Measurements from ENCODE around the gene ADAMTS2. TPM values are rescaled to one million over a fixed set of nuclear protein-coding genes. Genes with fewer than 3 reads are reported as not detected.
A peak's percentile ranks its signal among the peaks of the same experiment; 100 is the strongest.

ADAMTS2 gene
- total RNA-seq, 4 donors from 2014 or later: 2.3 to 10.6 (median 3.0) TPM

GRCh38 chr5:179228341-179229121 is 116.7 kb downstream of the ADAMTS2 start:
- intact Hi-C loops (cut with DNase I; ENCODE audit: low total_unique reads): no loop called here
- no peak overlapping the region for H3K4me3 ChIP-seq (ENCODE audit: low read depth, poor library complexity, severe bottlenecking)
- TF ChIP-seq POLR2A (IDR thresholded peaks at IDR 0.05) (no peak), CTCF (IDR thresholded peaks at IDR 0.05) (no peak)
- peak in 1 of 2 donors; percentile 62 for DNase-seq (ENCODE audit: low spot score in 2 of 2)
- WGBS, 2 donors: 88 to 94% methylated on average over 4 to 18 of the region's 20 CpGs

GRCh38 chr5:179227580-179228311 is 117.5 kb downstream of the ADAMTS2 start:
- 75 to 80% methylated on average over 17 of the region's 17 CpGs for WGBS, 2 donors
- no peak overlapping the region for H3K4me3 ChIP-seq (ENCODE audit: low read depth, poor library complexity, severe bottlenecking)
- intact Hi-C loops (cut with DNase I; ENCODE audit: low total_unique reads): no loop called here
- TF ChIP-seq POLR2A (IDR thresholded peaks at IDR 0.05) (no peak), CTCF (IDR thresholded peaks at IDR 0.05) (no peak)
- peak in 1 of 2 donors; percentile 80 for DNase-seq (ENCODE audit: low spot score in 2 of 2)

GRCh38 chr5:179227229-179227579 is 118.1 kb downstream of the ADAMTS2 start:
- peak in 1 of 2 donors; percentile 73 for DNase-seq (ENCODE audit: low spot score in 2 of 2)
- 59 to 70% methylated on average over 2 to 4 of the region's 4 CpGs for WGBS, 2 donors
- H3K4me3 ChIP-seq (ENCODE audit: low read depth, poor library complexity, severe bottlenecking): no peak overlapping the region
- no peak for TF ChIP-seq CTCF (IDR thresholded peaks at IDR 0.05)
- no peak for TF ChIP-seq POLR2A (IDR thresholded peaks at IDR 0.05)
- intact Hi-C loops (cut with DNase I; ENCODE audit: low total_unique reads): no loop called here

GRCh38 chr5:179226696-179227095 is 118.6 kb downstream of the ADAMTS2 start:
- WGBS, 2 donors: 66 to 84% methylated on average over 8 of the region's 8 CpGs
- TF ChIP-seq CTCF (IDR thresholded peaks at IDR 0.05) (no peak), POLR2A (IDR thresholded peaks at IDR 0.05) (no peak)
- H3K4me3 ChIP-seq (ENCODE audit: low read depth, poor library complexity, severe bottlenecking): no peak overlapping the region
- peak in 1 of 2 donors; percentile 37 for DNase-seq (ENCODE audit: low spot score in 2 of 2)
- intact Hi-C loops (cut with DNase I; ENCODE audit: low total_unique reads): no loop called here

- DNase-seq (ENCODE audit: low spot score in 2 of 2): peak in 1 of 2 donors; percentile 61
- 94% methylated on average over 17 to 19 of the region's 19 CpGs for WGBS, 2 donors
- intact Hi-C loops (cut with DNase I; ENCODE audit: low total_unique reads): no loop called here
- no peak overlapping the region for H3K4me3 ChIP-seq (ENCODE audit: low read depth, poor library complexity, severe bottlenecking)
- TF ChIP-seq POLR2A (IDR thresholded peaks at IDR 0.05): no peak
- TF ChIP-seq CTCF (IDR thresholded peaks at IDR 0.05): no peak
These were observed 119.9 kb downstream of the ADAMTS2 start for GRCh38 chr5:179225387-179225786.

Measured in lower leg skin (tissue), 4 donors.